Common myeloid progenitor, CD34-positive (primary cell): ENCODE data around the gene VPS13C.

ENCODE experiments used
- CTCF ChIA-PET: fragments of 350-600 bp; sonication (Branson Sonifier 250); formaldehyde crosslinking; loops from one replicate; lab custom pipeline; 2021; ENCODE audit warnings: antibody characterized with exemption; lab: Charles Lee
- POLR2A ChIA-PET: fragments of 350-600 bp; sonication (Branson Sonifier 250); formaldehyde crosslinking; loops from one replicate; lab custom pipeline; 2021; ENCODE audit warnings: antibody characterized with exemption; lab: Charles Lee
- DNase-seq, 3 donors: peaks; one replicate each; pipeline versions ENCODE4 v3.0.0 to v3.0.0-alpha.2; 2013
- H3K27ac ChIP-seq, 2 experiments: 1 replicate in 1 of 2; 2 replicates in 1 of 2; pipeline ENCODE4 v1.7.0; 2013; ENCODE audit warnings: inconsistent platforms in 2 of 2, low read length in 2 of 2, mild to moderate bottlenecking in 2 of 2, low read depth in 1 of 2, moderate library complexity in 1 of 2; ENCODE audit not compliant: severe bottlenecking in 2 of 2, insufficient read depth in 1 of 2, poor library complexity in 1 of 2
- H3K27me3 ChIP-seq, 5 experiments: replicated peaks in 2 of 5; 1 replicate in 3 of 5; 2 replicates in 2 of 5; pipeline versions ENCODE4 v1.6.1 to v1.7.0; 2013; ENCODE audit warnings: low read length in 4 of 5, mild to moderate bottlenecking in 2 of 5, moderate library complexity in 2 of 5, inconsistent platforms in 1 of 5; ENCODE audit not compliant: insufficient read depth in 5 of 5, control insufficient read depth in 4 of 5
- H3K36me3 ChIP-seq, 4 experiments: 1 replicate in 2 of 4; 2 replicates in 2 of 4; pipeline versions ENCODE4 v1.6.1 to v1.7.0; 2013; ENCODE audit warnings: low read length in 3 of 4, control low read depth in 1 of 4, mild to moderate bottlenecking in 1 of 4; ENCODE audit not compliant: control insufficient read depth in 4 of 4, insufficient read depth in 4 of 4
- H3K4me1 ChIP-seq, 4 experiments: 1 replicate in 3 of 4; 2 replicates in 1 of 4; pipeline versions ENCODE4 v1.6.1 to v1.7.1; 2013; ENCODE audit warnings: low read length in 3 of 4, mild to moderate bottlenecking in 3 of 4, control low read depth in 1 of 4, inconsistent platforms in 1 of 4, moderate library complexity in 1 of 4; ENCODE audit not compliant: control insufficient read depth in 4 of 4, insufficient read depth in 4 of 4; ENCODE audit errors: control extremely low read depth in 1 of 4
- H3K4me3 ChIP-seq, 7 experiments: 1 replicate in 4 of 7; 2 replicates in 3 of 7; pipeline versions ENCODE4 v1.5.1 to v1.7.0; 2013; ENCODE audit warnings: mild to moderate bottlenecking in 7 of 7, low read length in 6 of 7, moderate library complexity in 6 of 7, inconsistent platforms in 2 of 7, low read depth in 2 of 7, control low read depth in 1 of 7; ENCODE audit not compliant: insufficient read depth in 4 of 7, control insufficient read depth in 1 of 7; ENCODE audit errors: extremely low read depth in 1 of 7
- H3K9me3 ChIP-seq, 5 experiments: 1 replicate in 4 of 5; 2 replicates in 1 of 5; pipeline versions ENCODE4 v1.6.1 to v1.7.1; 2013; ENCODE audit warnings: low read length in 4 of 5, mild to moderate bottlenecking in 2 of 5, inconsistent platforms in 1 of 5, low read depth in 1 of 5, moderate library complexity in 1 of 5; ENCODE audit not compliant: control insufficient read depth in 4 of 5, insufficient read depth in 2 of 5; ENCODE audit errors: control extremely low read depth in 1 of 5
- WGBS: methylation state at CpG from one replicate; pipeline ENCODE4 v1.1.5; 2013; ENCODE audit not compliant: insufficient coverage; 5-methylcytosine and 5-hydroxymethylcytosine counted together

Gene VPS13C

GRCh38 chr15:61811952-61812351 lies 248.3 kb downstream of the VPS13C start:
- Histone ChIP-seq H3K27ac (no peak overlapping the region), H3K27me3 (no peaks in the 10 kb centered on the region), H3K4me1 (no peaks in the 10 kb centered on the region), H3K9me3 (no peaks in the 10 kb centered on the region), H3K36me3 (no peaks in the 10 kb centered on the region), H3K4me3 (no peak overlapping the region)
- POLR2A ChIA-PET = no interaction called here
- WGBS = 95% methylated on average over 6 of the region's 8 CpGs
- DNase-seq = no peak
- CTCF ChIA-PET = no interaction called here

- ChIA-PET CTCF (no interaction called here), POLR2A (no interaction called here)
- H3K36me3 ChIP-seq = no peaks in the 10 kb centered on the region
- no peak overlapping the region for H3K4me3 ChIP-seq
- no peaks in the 10 kb centered on the region for H3K9me3 ChIP-seq
- no peak for DNase-seq
- H3K27ac ChIP-seq = no peak overlapping the region
- 98% methylated on average over 7 of the region's 7 CpGs for WGBS
- H3K4me1 ChIP-seq = no peaks in the 10 kb centered on the region
- no peaks in the 10 kb centered on the region for H3K27me3 ChIP-seq
These were observed 251.0 kb downstream of the VPS13C start for GRCh38 chr15:61809216-61809615.

GRCh38 chr15:61807281-61807929 lies 252.8 kb downstream of the VPS13C start:
- POLR2A ChIA-PET = no interaction called here
- CTCF ChIA-PET = interaction anchor here (1.7 kb wide), 1 partner anchor 27 kb away, joined by 4 read pairs; no protein-coding TSS in a partner anchor
- Histone ChIP-seq H3K27me3 (no peaks in the 10 kb centered on the region), H3K27ac (no peak overlapping the region), H3K9me3 (no peaks in the 10 kb centered on the region), H3K36me3 (no peaks in the 10 kb centered on the region), H3K4me3 (no peak overlapping the region), H3K4me1 (no peaks in the 10 kb centered on the region)
- no peak for DNase-seq
- 96% methylated on average over 9 of the region's 14 CpGs for WGBS
